Ishikawa (cell line): ENCODE data around the gene TAF4.

Experiments used
- CEBPB ChIP-seq: IDR thresholded peaks from 2 replicates; pipeline ENCODE4 v1.6.1; 2012
- CREB1 ChIP-seq: IDR thresholded peaks from 2 replicates; pipeline ENCODE4 v1.6.1; 2012; ENCODE audit warnings: low read depth
- EP300 ChIP-seq: IDR thresholded peaks from 2 replicates; pipeline ENCODE4 v1.6.1; 2012; ENCODE audit warnings: borderline replicate concordance
- FOXM1 ChIP-seq: IDR thresholded peaks from 2 replicates; pipeline ENCODE4 v1.6.1; 2012; ENCODE audit warnings: low read depth, borderline replicate concordance
- NFIC ChIP-seq: IDR thresholded peaks from 2 replicates; pipeline ENCODE4 v1.6.1; 2012
- RAD21 ChIP-seq: IDR thresholded peaks from 2 replicates; pipeline ENCODE4 v1.6.1; 2012; ENCODE audit warnings: low read depth
- TAF1 ChIP-seq: IDR thresholded peaks from 2 replicates; pipeline ENCODE4 v1.6.1; 2012; ENCODE audit warnings: low read depth, mild to moderate bottlenecking
- TCF12 ChIP-seq: IDR thresholded peaks from 2 replicates; pipeline ENCODE4 v1.6.1; 2012; ENCODE audit warnings: low read depth
- TEAD4 ChIP-seq: IDR thresholded peaks from 2 replicates; pipeline ENCODE4 v1.6.1; 2012
- YY1 ChIP-seq: IDR thresholded peaks from 2 replicates; pipeline ENCODE4 v1.6.1; 2012; ENCODE audit warnings: low read depth
- ZBTB7A ChIP-seq: IDR thresholded peaks from 2 replicates; pipeline ENCODE4 v1.6.1; 2012; ENCODE audit warnings: low read depth
- TF ChIP-seq, protein P1 (sequence below): IDR thresholded peaks from 2 replicates; pipeline ENCODE4 v1.6.1; 2012
- TF ChIP-seq, protein P2 (sequence below): IDR thresholded peaks from 2 replicates; pipeline ENCODE4 v1.6.1; 2012; ENCODE audit warnings: low read depth, mild to moderate bottlenecking
- TF ChIP-seq, protein P3 (sequence below): IDR thresholded peaks from 2 replicates; pipeline ENCODE4 v1.6.1; 2012

The TAF4 gene

DNA sequence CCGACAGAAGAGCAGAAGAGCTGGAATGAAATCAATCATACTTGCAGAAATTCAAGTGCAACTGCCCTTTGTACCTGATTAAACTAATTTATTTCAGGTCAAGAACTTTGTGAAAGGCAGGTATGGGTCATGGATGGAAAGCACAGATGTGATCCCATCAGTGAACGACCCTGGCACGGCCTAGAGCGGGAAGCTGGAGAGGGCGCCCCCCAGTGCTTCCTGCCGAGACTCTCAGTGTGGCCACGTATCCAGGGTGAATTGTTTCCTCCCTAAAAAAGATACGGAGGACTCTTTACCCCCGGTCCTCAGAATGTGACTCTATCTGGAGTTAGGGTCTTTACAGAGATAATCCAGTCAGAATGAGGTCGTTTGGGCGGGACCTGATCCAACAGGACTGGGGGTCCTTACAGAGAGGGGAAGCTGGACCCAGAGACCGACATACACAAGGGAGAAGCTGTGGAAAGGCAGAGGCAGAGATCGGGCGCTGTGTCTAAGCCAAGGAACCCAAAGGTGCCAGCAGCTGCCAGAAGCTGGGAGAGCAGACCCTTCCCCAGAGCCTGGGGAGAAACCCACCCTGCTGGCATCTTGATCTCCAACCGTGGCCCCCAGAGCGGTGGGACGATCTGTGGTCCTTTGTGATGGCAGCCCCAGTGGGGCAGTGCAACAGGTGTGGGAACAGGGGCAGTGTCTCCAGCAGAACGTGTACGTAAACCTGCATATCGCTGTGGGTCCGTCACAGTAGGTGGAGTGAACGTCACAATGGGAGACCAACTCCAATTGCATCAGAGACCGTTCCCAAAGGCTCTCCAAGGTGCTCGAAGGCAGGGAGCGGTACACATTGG lies 91.9 kb downstream of the TAF4 start:
- TF ChIP-seq, protein P1, sequence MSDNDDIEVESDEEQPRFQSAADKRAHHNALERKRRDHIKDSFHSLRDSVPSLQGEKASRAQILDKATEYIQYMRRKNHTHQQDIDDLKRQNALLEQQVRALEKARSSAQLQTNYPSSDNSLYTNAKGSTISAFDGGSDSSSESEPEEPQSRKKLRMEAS: no peak
- TF ChIP-seq TEAD4 (no peak), CEBPB (no peak), ZBTB7A (no peak), NFIC (no peak), TCF12 (no peak), EP300 (no peak), YY1 (no peak)
- TF ChIP-seq, protein P2, sequence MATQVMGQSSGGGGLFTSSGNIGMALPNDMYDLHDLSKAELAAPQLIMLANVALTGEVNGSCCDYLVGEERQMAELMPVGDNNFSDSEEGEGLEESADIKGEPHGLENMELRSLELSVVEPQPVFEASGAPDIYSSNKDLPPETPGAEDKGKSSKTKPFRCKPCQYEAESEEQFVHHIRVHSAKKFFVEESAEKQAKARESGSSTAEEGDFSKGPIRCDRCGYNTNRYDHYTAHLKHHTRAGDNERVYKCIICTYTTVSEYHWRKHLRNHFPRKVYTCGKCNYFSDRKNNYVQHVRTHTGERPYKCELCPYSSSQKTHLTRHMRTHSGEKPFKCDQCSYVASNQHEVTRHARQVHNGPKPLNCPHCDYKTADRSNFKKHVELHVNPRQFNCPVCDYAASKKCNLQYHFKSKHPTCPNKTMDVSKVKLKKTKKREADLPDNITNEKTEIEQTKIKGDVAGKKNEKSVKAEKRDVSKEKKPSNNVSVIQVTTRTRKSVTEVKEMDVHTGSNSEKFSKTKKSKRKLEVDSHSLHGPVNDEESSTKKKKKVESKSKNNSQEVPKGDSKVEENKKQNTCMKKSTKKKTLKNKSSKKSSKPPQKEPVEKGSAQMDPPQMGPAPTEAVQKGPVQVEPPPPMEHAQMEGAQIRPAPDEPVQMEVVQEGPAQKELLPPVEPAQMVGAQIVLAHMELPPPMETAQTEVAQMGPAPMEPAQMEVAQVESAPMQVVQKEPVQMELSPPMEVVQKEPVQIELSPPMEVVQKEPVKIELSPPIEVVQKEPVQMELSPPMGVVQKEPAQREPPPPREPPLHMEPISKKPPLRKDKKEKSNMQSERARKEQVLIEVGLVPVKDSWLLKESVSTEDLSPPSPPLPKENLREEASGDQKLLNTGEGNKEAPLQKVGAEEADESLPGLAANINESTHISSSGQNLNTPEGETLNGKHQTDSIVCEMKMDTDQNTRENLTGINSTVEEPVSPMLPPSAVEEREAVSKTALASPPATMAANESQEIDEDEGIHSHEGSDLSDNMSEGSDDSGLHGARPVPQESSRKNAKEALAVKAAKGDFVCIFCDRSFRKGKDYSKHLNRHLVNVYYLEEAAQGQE: no peak
- TF ChIP-seq, protein P3, sequence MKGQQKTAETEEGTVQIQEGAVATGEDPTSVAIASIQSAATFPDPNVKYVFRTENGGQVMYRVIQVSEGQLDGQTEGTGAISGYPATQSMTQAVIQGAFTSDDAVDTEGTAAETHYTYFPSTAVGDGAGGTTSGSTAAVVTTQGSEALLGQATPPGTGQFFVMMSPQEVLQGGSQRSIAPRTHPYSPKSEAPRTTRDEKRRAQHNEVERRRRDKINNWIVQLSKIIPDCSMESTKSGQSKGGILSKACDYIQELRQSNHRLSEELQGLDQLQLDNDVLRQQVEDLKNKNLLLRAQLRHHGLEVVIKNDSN: no peak

DNA sequence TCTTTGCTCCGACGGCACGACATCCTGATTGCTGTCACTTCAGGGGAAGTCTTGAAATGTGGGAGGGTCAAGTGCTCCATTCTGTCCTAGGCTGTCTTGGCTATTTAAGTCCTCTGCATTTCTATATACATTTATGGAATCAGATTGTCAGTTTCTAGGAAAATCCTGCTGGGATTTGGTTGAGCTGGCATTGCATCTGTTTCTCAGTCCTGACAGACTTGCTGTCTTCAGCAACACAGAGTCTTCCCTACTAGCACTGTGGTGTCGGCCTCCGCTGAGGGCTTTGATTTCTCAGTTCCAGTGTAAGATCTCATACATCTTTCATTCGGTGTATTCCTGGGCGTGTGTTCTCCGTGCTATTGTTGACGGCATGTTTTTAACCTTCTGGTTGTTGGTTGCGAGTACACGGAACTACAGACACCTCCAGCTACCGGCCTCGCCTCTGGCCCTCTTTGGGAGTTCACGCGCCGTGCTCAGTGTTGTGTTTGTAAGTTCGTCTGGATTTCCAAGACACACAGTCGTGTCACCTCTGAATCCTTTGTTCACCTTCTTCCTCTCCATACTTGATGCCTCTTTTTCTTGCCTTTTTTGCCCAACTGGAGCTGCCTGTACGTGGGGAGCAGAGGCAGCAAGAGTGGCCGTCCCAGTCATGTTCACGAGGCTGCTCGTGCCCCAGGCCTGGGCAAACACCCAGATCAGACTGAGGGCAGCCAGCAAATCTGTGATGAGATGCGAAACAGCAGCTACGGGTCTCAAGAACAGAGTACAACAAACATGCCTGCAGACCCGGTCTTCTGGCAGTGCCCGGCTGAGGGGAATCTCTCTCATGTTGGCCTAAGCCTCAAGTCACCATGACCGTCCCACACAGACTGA lies 92.8 kb downstream of the TAF4 start:
- TF ChIP-seq, protein P1: no peak
- TF ChIP-seq FOXM1: no peak
- TF ChIP-seq NFIC: no peak

DNA sequence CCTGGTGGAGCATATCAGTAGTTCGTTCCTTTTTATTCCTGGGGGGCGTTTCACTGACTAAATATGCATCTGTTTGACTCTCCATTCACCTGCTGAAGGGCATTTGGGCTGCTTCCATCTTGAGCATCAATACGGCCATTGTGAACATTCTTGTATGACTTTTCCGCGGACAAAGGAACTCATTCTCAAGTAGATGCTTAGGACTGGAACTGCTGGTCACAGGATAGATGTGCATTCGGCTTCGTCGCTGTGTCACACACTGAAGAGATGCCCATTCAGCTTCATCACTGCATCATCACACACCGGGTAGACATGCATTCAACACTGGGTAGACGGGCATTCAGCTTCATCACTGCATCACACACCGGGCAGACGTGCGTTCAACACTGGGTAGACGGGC lies 95.3 kb downstream of the TAF4 start:
- TF ChIP-seq TEAD4 (no peak), FOXM1 (no peak), NFIC (no peak), CREB1 (no peak)
- TF ChIP-seq, protein P2: no peak

DNA sequence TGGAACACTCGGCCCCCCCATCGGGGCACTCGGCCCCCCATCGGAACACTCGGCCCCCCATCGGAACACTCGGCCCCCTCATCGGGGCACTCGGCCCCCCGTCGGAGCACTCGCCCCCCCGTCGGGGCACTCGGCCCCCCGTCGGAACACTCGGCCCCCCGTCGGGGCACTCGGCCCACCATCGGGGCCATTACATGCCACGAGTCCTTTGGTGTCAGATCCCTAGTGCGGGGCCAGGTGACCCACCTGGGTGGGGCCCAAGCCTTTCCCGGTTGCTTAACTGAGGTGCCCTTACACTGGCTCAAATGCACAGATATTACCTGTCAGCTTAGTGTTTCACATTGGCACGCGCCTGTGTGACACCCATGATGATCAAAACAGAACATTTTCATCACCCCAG lies 95.9 kb downstream of the TAF4 start:
- TF ChIP-seq TEAD4 (no peak), TAF1 (no peak), YY1 (no peak), RAD21 (no peak), TCF12 (no peak), FOXM1 (no peak), NFIC (no peak), ZBTB7A (no peak), CEBPB (no peak)
- TF ChIP-seq, protein P1: no peak
- TF ChIP-seq, protein P3: no peak
- TF ChIP-seq, protein P2: no peak
